Inferior parietal cortex (tissue), 1 donor: ENCODE measurements around the gene RAB41.
"Not testable (repeated sequence)": the region's sequence is repeated elsewhere in the genome, so short reads cannot be mapped to it uniquely, and the experiment has no call there.

ENCODE experiments used
- DNase-seq: peaks from one replicate; pipeline ENCODE4 v3.0.0-alpha.2; 2016; ENCODE audit errors: extremely low spot score

The RAB41 gene

DNA sequence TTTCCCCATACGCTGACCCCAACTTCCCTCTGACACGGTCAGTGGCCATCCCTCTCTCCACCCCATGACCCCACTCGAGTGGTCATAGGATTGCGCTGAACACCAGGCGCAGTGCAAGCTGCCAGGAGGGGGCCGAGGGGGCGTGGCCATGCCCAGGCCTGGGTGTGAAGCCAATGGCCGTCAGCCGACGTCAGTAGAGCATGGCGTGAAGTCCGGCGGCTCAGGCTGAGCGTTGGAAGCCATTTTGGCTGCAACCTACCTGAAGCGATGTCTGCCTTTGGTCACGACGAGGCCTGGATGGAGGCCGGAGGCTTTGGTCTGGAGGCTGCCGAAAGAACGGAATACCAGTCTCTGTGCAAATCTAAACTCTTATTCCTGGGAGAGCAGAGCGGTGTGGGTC is at the start of gene RAB41:
Gene RAB41 (plus strand): TSS at position 222 of the 400 bp plus-strand sequence. CDS start 46 bp downstream, at position 268.
- no peak for DNase-seq

DNA sequence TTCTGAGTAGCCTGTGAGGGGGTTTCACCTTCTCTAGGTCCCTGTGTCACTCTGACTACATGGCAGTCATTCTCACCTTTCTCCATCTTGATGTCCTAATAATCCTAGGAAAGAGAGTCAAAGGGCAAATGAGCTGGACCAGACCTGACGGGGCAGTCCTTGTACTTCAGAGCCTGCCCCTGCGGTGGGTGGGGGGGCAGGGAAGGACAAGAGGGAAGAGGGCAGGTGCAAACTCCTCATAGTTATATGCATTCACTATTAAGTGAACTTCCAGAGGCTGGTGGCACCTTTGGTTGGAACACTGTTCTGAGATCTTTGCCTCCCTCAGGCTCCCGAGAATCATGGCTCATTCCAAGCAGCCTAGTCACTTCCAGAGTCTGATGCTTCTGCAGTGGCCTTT is 47.6 kb upstream of the RAB41 start, which contains the start of gene AWAT1:
Gene AWAT1 (plus strand): TSS at position 301 of the 400 bp plus-strand sequence. CDS start 41 bp downstream, at position 342.
- no peak for DNase-seq

- no peak for DNase-seq
These were observed 41.2 kb upstream of the RAB41 start for GRCh38 chrX:70240751-70241150.

GRCh38 chrX:70241501-70241900 is 40.5 kb upstream of the RAB41 start:
- no peak for DNase-seq

DNA sequence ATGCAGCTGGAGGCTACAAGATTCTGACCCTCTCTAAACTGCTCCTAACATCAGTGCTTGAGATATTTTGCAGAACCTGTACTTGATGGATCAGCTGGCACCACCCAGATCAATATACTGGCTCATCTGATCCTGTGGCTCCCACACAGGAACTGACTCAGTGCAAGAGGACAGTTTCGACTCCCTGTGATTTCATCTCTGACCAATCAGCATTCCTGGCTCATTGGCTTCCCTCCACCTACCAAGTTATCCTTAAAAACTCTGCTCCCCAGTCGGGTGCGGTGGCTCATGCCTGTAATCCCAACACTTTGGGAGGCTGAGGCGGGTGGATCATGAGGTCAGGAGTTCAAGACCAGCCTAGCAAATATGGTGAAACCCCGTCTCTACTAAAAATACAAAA is 38.4 kb upstream of the RAB41 start:
- not testable (repeated sequence) for DNase-seq

DNA sequence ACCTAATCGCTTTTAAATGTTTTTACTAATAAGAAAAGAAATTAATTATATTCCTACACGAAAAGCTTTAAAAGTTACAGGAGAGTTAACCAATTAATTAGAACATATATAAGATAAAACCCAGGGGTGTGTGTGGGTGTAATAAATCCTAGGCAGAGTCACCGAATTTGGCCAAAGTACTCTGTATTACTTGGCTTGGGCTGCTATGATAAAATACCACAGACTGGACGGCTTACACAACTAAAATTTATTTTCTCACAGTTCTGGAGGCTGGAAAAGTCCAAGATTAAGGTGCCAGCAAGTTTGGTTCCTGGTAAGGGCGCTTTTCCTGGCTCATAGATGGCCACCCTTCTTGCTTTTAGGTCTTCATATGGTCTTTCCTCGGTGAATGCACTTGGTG is 37.1 kb upstream of the RAB41 start:
- no peak for DNase-seq

DNA sequence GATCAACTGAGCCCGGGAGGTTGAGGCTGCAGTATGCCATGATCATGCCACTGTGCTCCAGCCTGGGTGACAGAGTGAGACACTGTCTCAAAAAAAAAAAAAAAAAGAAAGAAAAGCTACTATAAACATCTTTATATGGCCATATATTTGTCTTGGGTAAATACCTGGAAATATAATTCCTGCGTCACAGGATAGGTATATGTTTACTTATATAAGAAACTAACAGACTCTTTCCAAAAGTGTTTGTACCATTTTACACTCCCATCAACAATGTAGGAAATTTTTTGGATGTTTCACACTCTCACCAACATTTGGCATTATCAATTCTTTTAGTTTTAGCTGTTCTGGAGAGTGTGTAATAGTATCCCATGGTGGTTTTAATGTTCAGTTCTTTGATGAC is 34.7 kb upstream of the RAB41 start:
- DNase-seq: no peak

DNA sequence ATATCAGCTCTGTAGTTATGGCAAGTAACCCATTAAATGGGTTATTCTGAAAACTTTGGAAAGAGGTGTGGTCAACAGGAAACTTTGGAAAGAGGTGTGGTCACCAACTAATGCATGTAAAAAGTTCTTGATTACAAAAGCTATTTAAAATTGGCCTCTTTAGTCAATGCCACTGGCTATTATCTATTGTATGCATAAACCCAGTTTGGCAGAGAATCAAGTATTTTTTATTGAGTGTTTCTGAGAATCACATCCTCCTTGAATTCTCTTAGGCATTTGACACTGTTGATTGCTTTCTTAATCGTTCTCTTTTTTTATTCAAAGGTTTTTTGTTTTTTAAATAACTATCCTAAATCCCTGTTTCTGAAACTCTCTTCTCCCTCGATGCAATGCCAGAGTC is 29.5 kb upstream of the RAB41 start:
- no peak for DNase-seq

GRCh38 chrX:70253377-70254062 is 28.5 kb upstream of the RAB41 start:
- no peak for DNase-seq

DNA sequence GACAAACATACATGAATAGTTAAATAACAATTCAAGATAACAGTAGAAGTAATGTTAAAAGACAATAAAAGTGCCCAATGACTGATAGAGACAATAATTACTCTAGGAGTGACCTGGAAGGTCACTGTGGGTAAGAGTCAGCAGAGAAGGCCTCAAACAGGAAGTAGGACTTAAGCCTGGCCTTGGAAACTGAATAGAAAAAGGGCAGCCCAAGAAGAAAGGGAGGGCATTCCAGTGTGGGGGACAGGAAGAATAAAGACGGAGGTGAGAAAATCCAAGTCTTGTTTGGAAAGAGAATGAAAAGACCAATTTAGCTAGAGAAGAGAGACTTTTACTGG is 27.9 kb upstream of the RAB41 start:
- DNase-seq: no peak

DNA sequence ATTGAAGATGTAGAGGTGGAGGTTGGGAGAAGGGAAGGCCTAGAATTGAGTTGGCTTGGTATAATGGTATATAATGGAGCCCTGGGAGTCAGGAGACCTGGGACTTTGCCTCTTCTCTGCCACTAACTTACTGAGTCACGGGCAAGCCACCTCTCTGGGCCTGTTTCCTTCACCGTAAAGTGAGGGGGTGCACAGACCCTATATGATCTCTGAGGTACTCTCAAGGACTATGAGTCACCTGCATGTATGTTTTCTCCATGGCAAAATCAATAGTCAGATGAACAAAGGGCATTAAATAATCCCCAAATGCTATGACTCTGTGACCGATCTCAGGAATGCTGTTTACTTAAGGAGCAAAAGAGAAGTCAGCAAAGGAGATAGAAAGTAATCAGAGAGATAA is 27.1 kb upstream of the RAB41 start:
- DNase-seq: no peak

DNA sequence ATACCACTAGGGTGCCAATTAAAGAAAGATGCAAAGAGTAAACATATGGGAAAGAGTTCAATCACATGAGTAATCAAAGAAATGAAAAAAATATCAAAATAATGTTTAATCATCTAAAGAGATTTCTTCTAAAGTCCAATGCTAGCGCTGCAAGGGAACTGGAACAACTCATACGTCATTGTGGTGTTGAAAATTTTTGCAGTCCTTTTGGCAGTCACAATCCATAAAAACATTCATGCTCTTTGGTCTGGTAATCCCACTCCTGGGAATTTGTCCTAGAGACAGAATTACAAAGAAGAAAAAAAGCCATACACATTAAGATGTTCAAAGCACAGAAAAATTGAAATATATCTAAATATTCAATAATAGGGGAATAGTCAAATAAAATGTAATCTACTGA is 26.5 kb upstream of the RAB41 start:
- DNase-seq: no peak

DNA sequence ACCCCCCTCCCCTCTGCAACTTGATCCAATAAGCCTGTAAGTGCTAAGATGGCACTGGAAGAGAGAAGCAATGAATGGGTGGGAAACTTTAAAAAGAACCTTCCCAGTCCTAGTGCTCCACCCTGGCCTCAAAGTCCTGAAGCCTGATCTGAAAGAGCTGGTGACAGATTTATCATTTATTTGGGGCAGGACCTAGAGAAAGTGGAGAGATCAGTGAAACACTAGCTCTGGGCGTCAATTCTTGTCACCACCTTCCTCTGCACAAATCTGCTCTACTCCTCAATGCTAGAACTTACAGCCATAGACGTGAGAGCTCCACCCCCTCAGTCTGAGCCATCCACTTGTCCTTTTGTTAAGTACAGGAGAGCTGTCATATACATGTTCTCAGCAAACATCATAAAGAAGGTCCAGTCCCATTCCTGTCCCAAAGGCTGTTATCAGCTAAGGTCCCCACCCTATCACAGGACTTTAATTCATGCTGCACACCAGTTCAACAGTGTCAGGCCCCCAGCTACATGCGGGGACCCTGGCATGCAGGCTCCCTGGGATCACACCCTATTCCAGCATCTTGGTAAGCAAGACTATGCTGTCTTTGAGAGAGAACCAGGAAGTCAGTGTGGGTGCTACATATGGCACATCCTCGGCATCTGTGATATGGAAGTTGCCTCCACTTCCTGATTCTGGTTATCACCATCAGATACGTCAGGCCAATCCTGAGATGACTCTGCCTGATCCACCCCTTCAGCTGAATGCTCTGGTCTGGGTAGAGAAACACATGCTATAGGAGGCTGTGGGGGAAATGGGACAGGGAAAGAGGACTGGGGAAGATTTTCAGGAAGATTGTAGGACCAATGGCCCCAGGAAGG is 24.3 kb upstream of the RAB41 start:
- no peak for DNase-seq

DNA sequence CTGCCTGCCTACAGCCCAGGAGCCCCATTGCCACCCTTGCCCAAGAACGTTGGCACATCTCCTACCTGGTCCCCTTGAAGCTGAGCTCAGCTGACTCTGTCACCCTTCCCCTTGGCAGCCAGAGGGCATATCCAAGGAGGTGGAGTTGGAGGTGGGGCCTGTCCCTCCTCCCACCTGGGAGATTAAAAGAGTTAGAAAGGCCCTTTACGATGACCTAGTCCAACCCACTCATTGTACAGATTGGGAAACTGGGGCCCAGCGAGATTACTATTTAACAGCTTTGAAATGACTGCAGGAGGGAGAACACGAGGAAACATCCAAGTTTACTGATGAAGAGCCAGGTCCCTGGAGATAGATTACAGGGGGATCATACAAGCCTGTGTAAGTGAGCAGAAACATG is 21.9 kb upstream of the RAB41 start, which contains the start of gene P2RY4:
Gene P2RY4 (minus strand): TSS at position 101 of the 400 bp plus-strand sequence. CDS start 580 bp downstream, outside the sequence.
- DNase-seq: no peak

DNA sequence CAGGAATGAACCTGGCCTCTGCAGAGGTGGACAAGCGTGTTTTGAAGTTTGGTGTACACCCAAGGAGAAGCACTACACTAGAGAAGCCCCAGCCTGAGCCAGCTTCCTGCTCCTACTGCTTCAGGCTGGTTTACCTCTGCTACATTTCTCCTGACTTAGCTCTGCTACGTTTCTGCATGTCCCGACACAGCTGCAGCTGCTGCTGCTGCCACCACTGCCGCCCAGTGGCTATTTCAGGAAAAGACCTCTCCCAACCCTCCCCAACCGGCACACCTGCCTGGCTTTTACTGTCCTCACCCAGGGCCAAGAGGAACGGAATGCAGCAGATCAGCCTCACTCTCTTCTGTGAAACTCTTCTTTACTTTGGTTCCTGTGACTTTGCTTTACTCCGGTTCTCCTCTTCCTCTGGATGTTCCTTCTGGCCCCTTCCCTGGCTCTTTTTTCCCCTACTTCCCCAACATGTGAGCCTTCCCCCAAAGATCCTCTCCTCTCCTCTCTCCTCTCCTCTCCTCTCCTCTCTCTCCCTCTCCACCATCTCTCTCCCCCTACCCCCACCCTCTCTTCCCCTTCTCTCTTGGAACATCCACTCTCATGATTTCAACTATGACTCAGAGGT is 18.9 kb upstream of the RAB41 start:
- peak; percentile 1 for DNase-seq

DNA sequence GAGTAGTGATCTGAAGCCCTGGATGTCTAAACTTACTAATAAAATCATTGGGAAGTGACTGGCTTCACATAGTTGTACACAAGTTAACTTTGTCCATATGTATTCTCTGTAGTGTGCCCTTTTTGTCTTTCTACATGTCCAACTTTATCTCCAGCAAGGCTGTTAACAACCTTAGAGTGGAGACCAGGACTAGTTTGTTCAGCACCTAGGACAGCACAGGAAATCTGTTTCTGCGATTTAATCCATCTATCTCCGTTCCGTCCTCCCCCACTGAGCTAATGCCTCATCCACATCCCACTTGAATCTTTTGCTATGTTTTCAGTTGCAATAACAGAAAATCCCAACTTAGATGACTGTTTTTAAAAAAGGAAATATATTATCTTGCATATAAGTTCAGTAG is 17.2 kb upstream of the RAB41 start:
- no peak for DNase-seq

DNA sequence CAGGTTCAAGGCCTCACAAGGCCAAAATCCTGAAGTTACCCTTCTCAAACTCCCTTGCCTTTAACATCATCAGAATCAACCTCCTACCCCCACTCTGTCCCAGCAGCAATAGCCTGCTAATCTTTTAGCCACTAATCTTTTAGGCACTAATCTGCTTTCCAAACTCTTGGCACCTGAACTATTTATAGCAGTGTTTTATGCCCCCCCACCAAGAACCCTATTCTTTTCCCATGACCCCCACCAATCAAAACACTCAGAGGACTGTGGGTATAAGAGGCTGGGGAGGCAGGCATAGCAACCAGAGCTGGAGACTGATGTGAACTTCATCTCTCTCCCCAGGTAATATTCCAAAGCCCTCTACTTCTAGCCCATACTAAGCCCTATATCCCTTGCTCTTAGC is 13.9 kb upstream of the RAB41 start, which contains the start of gene ARR3:
Gene ARR3 (plus strand): TSS at position 301 of the 400 bp plus-strand sequence. CDS start 1,052 bp downstream, outside the sequence.
- no peak for DNase-seq

DNA sequence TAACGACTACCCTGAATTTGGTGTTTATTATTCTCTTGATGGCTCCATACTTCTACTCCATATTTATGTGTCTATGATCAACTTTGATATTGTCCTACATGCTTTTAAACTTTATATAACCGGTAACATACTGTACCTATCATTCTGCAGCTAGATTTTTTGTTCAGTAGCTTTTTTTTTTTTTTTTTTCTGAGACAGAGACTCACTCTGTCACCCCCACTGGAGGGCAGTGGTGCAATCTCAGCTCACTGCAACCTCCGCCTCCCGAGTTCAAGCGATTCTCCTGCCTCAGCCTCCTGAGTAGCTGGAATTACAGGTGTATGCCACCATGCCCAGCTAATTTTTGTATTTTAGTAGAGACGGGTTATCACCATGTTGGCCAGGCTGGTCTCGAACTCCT is 7.9 kb upstream of the RAB41 start:
- DNase-seq: not testable (repeated sequence)

GRCh38 chrX:70279081-70279480 is 2.9 kb upstream of the RAB41 start:
- DNase-seq: no peak

DNA sequence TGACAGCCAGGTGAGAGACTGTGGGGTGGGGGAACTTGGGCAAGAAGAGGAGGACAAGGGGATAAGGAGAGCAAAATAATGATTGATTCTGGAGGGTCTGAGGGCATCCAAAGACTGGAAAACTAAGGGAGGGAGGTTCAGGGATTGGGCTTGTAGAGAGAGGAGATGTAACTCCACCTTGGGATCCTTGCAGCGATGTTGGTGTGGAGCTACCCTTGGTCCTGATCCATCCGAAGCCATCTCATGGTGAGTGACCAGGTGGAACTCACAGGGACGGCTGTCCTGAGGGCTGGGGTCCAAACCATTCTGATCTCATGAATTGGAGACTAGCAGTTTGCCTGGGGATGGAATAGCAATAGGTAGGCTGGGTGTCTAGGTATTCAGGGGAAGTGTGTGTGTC is 1.4 kb upstream of the RAB41 start:
- DNase-seq: no peak

DNA sequence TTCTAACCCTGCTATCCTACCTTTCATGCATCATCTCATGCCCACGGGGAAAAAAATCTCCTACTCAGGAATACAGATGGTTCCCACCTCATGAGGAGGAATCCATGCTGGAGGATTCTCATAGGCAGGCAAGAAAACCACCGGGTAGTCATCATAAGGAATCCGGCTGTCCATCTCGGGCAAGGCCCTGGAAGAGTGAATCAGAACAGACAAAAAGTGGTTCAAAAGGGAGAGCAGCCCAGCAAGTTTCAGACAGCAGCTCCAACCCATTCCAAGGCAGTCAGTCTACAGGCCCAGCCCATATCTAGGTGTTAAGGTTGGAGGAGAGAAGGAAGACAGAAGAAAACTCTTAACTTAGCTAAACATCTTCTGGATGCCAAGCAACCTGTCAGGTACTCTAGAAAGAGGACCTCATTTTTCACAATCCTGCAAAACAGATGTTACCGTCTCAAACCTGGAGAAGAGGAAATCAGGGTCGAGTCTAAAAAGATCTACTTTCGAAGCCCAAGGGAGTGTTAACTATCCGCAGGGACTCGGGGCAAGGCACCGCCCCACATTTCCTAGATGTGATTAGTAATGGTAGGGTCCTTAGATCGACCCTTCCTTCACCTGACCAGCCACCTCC is 7.3 kb downstream of the RAB41 start:
- no peak for DNase-seq
